Neural progenitor cell (in vitro differentiated cells): ENCODE results near the gene TSR1.

Experiments used
- CTCF ChIP-seq: fragments of 200-600 bp; sonication (generic); IDR thresholded peaks from 2 replicates; pipeline ENCODE4 v1.5.1; 2017; ENCODE audit warnings: antibody characterized with exemption, mild to moderate bottlenecking
- EZH2 ChIP-seq: fragments of 200-600 bp; sonication (generic); IDR thresholded peaks from 2 replicates; pipeline ENCODE4 v1.6.1; 2017; ENCODE audit warnings: antibody characterized with exemption, mild to moderate bottlenecking, moderate library complexity
- EZH2phosphoT487 ChIP-seq: fragments of 200-600 bp; sonication (generic); IDR thresholded peaks from 2 replicates; pipeline ENCODE4 v1.6.1; 2017; ENCODE audit warnings: antibody characterized with exemption

GRCh38 chr17:2366747-2367494 is 30.7 kb upstream of the TSR1 start:
- TF ChIP-seq CTCF (peak; percentile 61), EZH2phosphoT487 (no peak), EZH2 (no peak)
